C4-2B (cell line): ENCODE results near the gene C8B.

Experiments
- ZFX ChIP-seq: fragments of 450-650 bp; IDR thresholded peaks from 2 replicates; pipeline ENCODE4 v1.6.1; 2017
- TF ChIP-seq, protein P1 (sequence below): fragments of 450-650 bp; conservative IDR thresholded peaks from 2 replicates; pipeline ENCODE4 v1.5.1; 2017; ENCODE audit warnings: mild to moderate bottlenecking

GRCh38 chr1:56970280-56970679, 4.5 kb upstream of the C8B start:
- TF ChIP-seq, protein P1, sequence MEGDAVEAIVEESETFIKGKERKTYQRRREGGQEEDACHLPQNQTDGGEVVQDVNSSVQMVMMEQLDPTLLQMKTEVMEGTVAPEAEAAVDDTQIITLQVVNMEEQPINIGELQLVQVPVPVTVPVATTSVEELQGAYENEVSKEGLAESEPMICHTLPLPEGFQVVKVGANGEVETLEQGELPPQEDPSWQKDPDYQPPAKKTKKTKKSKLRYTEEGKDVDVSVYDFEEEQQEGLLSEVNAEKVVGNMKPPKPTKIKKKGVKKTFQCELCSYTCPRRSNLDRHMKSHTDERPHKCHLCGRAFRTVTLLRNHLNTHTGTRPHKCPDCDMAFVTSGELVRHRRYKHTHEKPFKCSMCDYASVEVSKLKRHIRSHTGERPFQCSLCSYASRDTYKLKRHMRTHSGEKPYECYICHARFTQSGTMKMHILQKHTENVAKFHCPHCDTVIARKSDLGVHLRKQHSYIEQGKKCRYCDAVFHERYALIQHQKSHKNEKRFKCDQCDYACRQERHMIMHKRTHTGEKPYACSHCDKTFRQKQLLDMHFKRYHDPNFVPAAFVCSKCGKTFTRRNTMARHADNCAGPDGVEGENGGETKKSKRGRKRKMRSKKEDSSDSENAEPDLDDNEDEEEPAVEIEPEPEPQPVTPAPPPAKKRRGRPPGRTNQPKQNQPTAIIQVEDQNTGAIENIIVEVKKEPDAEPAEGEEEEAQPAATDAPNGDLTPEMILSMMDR: no peak
- no peak for TF ChIP-seq ZFX
